ENCODE measurements around the gene SNRPD3. TPM values are rescaled to one million over a fixed set of nuclear protein-coding genes. Genes with fewer than 3 reads are reported as not detected.
A peak's percentile ranks its signal among the peaks of the same experiment; 100 is the strongest.

The SNRPD3 gene
- total RNA-seq: 100 to 1,000 TPM; 152 to 169 TPM

DNA sequence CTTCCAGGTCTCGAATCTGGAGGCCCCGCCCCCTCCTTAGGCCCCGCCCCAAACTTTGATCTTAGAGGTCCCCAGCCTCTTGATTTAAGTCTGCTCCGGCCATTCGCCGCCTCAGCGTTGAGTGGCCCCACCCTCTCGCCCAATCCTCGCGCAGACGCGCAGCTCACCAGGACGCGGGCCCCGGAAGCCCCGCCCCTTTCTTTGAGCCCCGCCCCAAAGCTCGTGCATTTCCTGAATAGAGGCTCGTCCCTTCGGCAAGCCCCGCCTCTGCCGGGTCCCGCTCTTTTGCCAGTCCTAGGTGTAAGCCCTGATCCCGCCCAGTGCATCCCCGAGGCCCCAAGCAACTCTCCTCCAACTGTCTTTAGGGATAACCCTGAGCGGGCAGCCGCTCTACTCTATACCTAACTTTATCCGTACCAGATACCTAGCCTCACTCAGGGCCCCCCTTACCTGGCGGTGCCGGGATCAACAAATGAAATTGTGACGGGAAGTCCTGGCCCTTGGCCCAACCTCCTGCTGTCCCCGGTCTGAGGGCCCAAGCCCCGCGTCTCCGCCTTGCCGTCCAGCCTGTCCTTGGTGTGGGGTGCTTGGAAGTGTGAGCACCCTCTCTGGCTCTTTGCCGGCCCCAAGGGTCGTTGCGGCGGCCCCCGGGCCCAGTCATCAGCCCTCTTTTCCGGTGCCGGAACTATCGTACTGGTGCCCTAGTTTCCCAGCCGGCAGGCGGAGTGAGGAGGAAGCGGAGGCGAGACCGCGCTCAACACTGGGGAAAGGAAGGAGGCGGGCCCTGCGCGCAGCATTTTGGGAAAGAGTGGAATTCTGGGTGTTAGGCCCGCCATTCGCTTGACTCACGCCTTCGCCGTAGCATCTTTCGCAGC lies at the start of gene SNRPD3:
TSS of gene SNRPD3 (plus strand) at position 835 of the 875 bp plus-strand sequence. CDS start 1,676 bp downstream, outside the sequence.
- H3K4me3 ChIP-seq: peak within 1 kb of the TSS; percentile 65 to 93
- TF ChIP-seq POLR2AphosphoS5 (IDR thresholded peaks at IDR 0.05): peak; percentile 98
- peak; percentile 65 for TF ChIP-seq POLR2A (IDR thresholded peaks at IDR 0.05)
- TF ChIP-seq, protein P1, sequence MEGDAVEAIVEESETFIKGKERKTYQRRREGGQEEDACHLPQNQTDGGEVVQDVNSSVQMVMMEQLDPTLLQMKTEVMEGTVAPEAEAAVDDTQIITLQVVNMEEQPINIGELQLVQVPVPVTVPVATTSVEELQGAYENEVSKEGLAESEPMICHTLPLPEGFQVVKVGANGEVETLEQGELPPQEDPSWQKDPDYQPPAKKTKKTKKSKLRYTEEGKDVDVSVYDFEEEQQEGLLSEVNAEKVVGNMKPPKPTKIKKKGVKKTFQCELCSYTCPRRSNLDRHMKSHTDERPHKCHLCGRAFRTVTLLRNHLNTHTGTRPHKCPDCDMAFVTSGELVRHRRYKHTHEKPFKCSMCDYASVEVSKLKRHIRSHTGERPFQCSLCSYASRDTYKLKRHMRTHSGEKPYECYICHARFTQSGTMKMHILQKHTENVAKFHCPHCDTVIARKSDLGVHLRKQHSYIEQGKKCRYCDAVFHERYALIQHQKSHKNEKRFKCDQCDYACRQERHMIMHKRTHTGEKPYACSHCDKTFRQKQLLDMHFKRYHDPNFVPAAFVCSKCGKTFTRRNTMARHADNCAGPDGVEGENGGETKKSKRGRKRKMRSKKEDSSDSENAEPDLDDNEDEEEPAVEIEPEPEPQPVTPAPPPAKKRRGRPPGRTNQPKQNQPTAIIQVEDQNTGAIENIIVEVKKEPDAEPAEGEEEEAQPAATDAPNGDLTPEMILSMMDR (IDR thresholded peaks at IDR 0.05): peak in 2 of 4 experiments; percentile 41 to 51
- intact Hi-C loops (cut with DNase I): no loop called here
- H3K27me3 ChIP-seq (replicated peaks; ENCODE audit: insufficient read depth): no peaks in the 10 kb centered on the region
- peaks cover 6% of the 10 kb centered on the region for H3K4me1 ChIP-seq (replicated peaks)
- peak; percentile 100 for DNase-seq (ENCODE audit: low spot score)
- under 1% methylated on average over 58 of the region's 59 CpGs for WGBS
- H3K27ac ChIP-seq: peak within 1 kb of the TSS; percentile 97 to 98
- H3K9me3 ChIP-seq: no peaks in the 10 kb centered on the region
- H3K36me3 ChIP-seq: no peaks in the 10 kb centered on the region

GRCh38 chr22:24506802-24507438 lies 48.9 kb upstream of the SNRPD3 start:
- H3K36me3 ChIP-seq: no peaks in the 10 kb centered on the region
- intact Hi-C loops (cut with DNase I): no loop called here
- H3K4me1 ChIP-seq (replicated peaks): no peaks in the 10 kb centered on the region
- DNase-seq (ENCODE audit: low spot score): no peak
- no peak overlapping the region for H3K27ac ChIP-seq
- WGBS: 70% methylated on average over 6 of the region's 6 CpGs
- no peak overlapping the region for H3K4me3 ChIP-seq
- TF ChIP-seq, protein P1 (IDR thresholded peaks at IDR 0.05): no peak
- no peak for TF ChIP-seq POLR2A (IDR thresholded peaks at IDR 0.05)
- no peak for TF ChIP-seq POLR2AphosphoS5 (IDR thresholded peaks at IDR 0.05)
- no peaks in the 10 kb centered on the region for H3K27me3 ChIP-seq (replicated peaks; ENCODE audit: insufficient read depth)
- H3K9me3 ChIP-seq: no peaks in the 10 kb centered on the region

DNA sequence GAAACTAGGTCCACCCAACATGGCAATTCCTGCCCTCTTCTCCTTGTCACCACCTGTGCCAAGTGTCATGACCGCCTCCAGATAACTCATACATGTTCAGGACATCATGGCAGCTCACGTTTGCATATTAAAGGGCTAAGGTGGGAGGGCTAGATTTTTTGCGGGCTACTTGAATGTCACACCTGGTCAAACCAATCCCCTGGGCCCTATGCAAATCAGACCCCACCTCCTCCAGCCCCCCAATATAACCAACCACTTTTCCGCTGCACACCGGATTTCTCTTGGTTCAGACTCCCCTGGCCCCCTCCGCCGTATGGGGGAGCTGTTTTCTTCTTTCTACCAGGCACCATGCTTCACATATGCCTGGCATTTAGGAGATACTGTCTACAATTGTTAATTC lies 48.1 kb upstream of the SNRPD3 start:
- Histone ChIP-seq H3K27ac (no peak overlapping the region), H3K27me3 (replicated peaks; ENCODE audit: insufficient read depth) (no peaks in the 10 kb centered on the region), H3K9me3 (no peaks in the 10 kb centered on the region), H3K36me3 (no peaks in the 10 kb centered on the region), H3K4me1 (replicated peaks) (no peaks in the 10 kb centered on the region), H3K4me3 (no peak overlapping the region)
- TF ChIP-seq, protein P1 (IDR thresholded peaks at IDR 0.05): no peak
- no peak for TF ChIP-seq POLR2A (IDR thresholded peaks at IDR 0.05)
- TF ChIP-seq POLR2AphosphoS5 (IDR thresholded peaks at IDR 0.05): no peak
- 81% methylated on average over 7 of the region's 7 CpGs for WGBS
- no peak for DNase-seq (ENCODE audit: low spot score)
- intact Hi-C loops (cut with DNase I): no loop called here

GRCh38 chr22:24510637-24511625 lies 44.9 kb upstream of the SNRPD3 start:
- intact Hi-C loops (cut with DNase I): no loop called here
- TF ChIP-seq, protein P1 (IDR thresholded peaks at IDR 0.05): no peak
- no peak for TF ChIP-seq POLR2AphosphoS5 (IDR thresholded peaks at IDR 0.05)
- no peak for TF ChIP-seq POLR2A (IDR thresholded peaks at IDR 0.05)
- no peaks in the 10 kb centered on the region for H3K4me1 ChIP-seq (replicated peaks)
- 69% methylated on average over 10 of the region's 10 CpGs for WGBS
- no peak overlapping the region for H3K27ac ChIP-seq
- no peaks in the 10 kb centered on the region for H3K36me3 ChIP-seq
- H3K4me3 ChIP-seq: no peak overlapping the region
- H3K9me3 ChIP-seq: no peaks in the 10 kb centered on the region
- DNase-seq (ENCODE audit: low spot score): no peak
- no peaks in the 10 kb centered on the region for H3K27me3 ChIP-seq (replicated peaks; ENCODE audit: insufficient read depth)

Measured in prostate gland (tissue), 2 donors.